Osteocyte (in vitro differentiated cells): ENCODE measurements around the gene MTHFD1. TPM values are rescaled to one million over a fixed set of nuclear protein-coding genes. Genes with fewer than 3 reads are reported as not detected.

Source experiments
- DNase-seq: peaks from one replicate; pipeline ENCODE4 v3.0.0; 2021; ENCODE audit warnings: mixed read lengths; ENCODE audit not compliant: unreplicated experiment; ENCODE audit errors: extremely low spot score
- H3K27ac Mint-ChIP-seq: one replicate; pipeline ENCODE4 v1.8.0; 2021; ENCODE audit warnings: mild to moderate bottlenecking, mixed read lengths; ENCODE audit not compliant: unreplicated experiment
- H3K27me3 Mint-ChIP-seq: one replicate; pipeline ENCODE4 v1.8.0; 2021; ENCODE audit warnings: mixed read lengths; ENCODE audit not compliant: unreplicated experiment
- H3K36me3 Mint-ChIP-seq: one replicate; pipeline ENCODE4 v1.8.0; 2021; ENCODE audit warnings: mixed read lengths; ENCODE audit not compliant: unreplicated experiment
- H3K4me1 Mint-ChIP-seq: one replicate; pipeline ENCODE4 v1.8.0; 2021; ENCODE audit warnings: mixed read lengths; ENCODE audit not compliant: unreplicated experiment
- H3K4me3 Mint-ChIP-seq: one replicate; pipeline ENCODE4 v1.8.0; 2021; ENCODE audit warnings: mild to moderate bottlenecking, moderate library complexity, mixed read lengths; ENCODE audit not compliant: unreplicated experiment
- H3K9me3 Mint-ChIP-seq: one replicate; pipeline ENCODE4 v1.8.0; 2021; ENCODE audit warnings: mixed read lengths; ENCODE audit not compliant: unreplicated experiment
- CTCF ChIP-seq: fragments of 200-600 bp; sonication (generic); IDR thresholded peaks from 2 replicates; pipeline ENCODE4 v1.5.0; 2021; ENCODE audit warnings: antibody characterized with exemption, mild to moderate bottlenecking, moderate library complexity
- long read RNA-seq: library from polyadenylated mRNA; unstranded; transcript quantifications from one replicate; pipeline ENCODE4 v2.0.0, GENCODE V29; 2021
- total RNA-seq: library from RNA; stranded (reverse); gene quantifications from 2 replicates; pipeline ENCODE4 v1.2.1, GENCODE V29; 2021

MTHFD1 gene
- total RNA-seq, result 77.8 and 79.3 TPM in 2 replicates
- long read RNA-seq, full-length matches to known transcripts, result 685 of 796 reads
- long read RNA-seq, partial matches to known transcripts, result 52 of 796 reads
- long read RNA-seq, other reads (novel, unspliced or antisense), result 59 of 796 reads

- H3K4me1 Mint-ChIP-seq, result peaks cover 32% of the 10 kb centered on the region
- TF ChIP-seq CTCF, result no peak
- peak; percentile 100 for DNase-seq
- peak within 1 kb of the TSS; percentile 97 for H3K4me3 Mint-ChIP-seq
- H3K36me3 Mint-ChIP-seq, result peaks cover 12% of the 10 kb centered on the region
- H3K9me3 Mint-ChIP-seq, result no peaks in the 10 kb centered on the region
- H3K27me3 Mint-ChIP-seq, result no peaks in the 10 kb centered on the region
- H3K27ac Mint-ChIP-seq, result peak within 1 kb of the TSS; percentile 96
Measured at GRCh38 chr14:64387782-64388532, at the start of gene MTHFD1. Gene MTHFD1, plus strand, starts transcription at chr14:64388353. Its CDS starts 75 bp downstream, at chr14:64388428.

GRCh38 chr14:64338616-64339316 is 49.4 kb upstream of the MTHFD1 start:
- H3K27ac Mint-ChIP-seq, result peak overlapping the region; percentile 93
- H3K4me3 Mint-ChIP-seq, result peak overlapping the region; percentile 89
- H3K27me3 Mint-ChIP-seq, result no peaks in the 10 kb centered on the region
- no peak for TF ChIP-seq CTCF
- peak; percentile 96 for DNase-seq
- H3K36me3 Mint-ChIP-seq, result peaks cover 4% of the 10 kb centered on the region
- H3K4me1 Mint-ChIP-seq, result peaks cover 14% of the 10 kb centered on the region
- peaks cover 8% of the 10 kb centered on the region for H3K9me3 Mint-ChIP-seq

- Mint-ChIP-seq H3K4me1 (peaks cover 16% of the 10 kb centered on the region), H3K9me3 (peaks cover 8% of the 10 kb centered on the region), H3K36me3 (peaks cover 4% of the 10 kb centered on the region), H3K27ac (no peak overlapping the region), H3K27me3 (no peaks in the 10 kb centered on the region), H3K4me3 (no peak overlapping the region)
- DNase-seq, result no peak
- TF ChIP-seq CTCF, result no peak
Measured at GRCh38 chr14:64340560-64341196, 47.5 kb upstream of the MTHFD1 start.

- Mint-ChIP-seq H3K27me3 (no peaks in the 10 kb centered on the region), H3K27ac (no peak overlapping the region), H3K4me1 (peaks cover 2% of the 10 kb centered on the region), H3K36me3 (no peaks in the 10 kb centered on the region), H3K4me3 (no peak overlapping the region), H3K9me3 (no peaks in the 10 kb centered on the region)
- DNase-seq, result no peak
- no peak for TF ChIP-seq CTCF
Measured at GRCh38 chr14:64347748-64348147, 40.4 kb upstream of the MTHFD1 start.
